Activated T-cell treated with anti-CD3 and anti-CD28 coated beads, Interleukin-2, amount 50 U/mL, for 48 hours (primary cell): ENCODE measurements around the gene DUSP5.
A peak's percentile ranks its signal among the peaks of the same experiment; 100 is the strongest.

Experiments
- DNase-seq, 2 experiments: peaks; one replicate each; pipeline ENCODE4 v3.0.0-alpha.2; 2020

DUSP5 gene

GRCh38 chr10:110501142-110501937, 3.6 kb downstream of the DUSP5 start:
- DNase-seq: peak; percentile 79 to 80

GRCh38 chr10:110502072-110502845, 4.6 kb downstream of the DUSP5 start:
- no peak for DNase-seq

GRCh38 chr10:110502851-110503301, 5.2 kb downstream of the DUSP5 start:
- DNase-seq: peak; percentile 44 to 46

GRCh38 chr10:110503528-110504110, 5.9 kb downstream of the DUSP5 start:
- DNase-seq: no peak

- DNase-seq: peak; percentile 63 to 65
Measured at GRCh38 chr10:110504111-110504735, 6.5 kb downstream of the DUSP5 start.

- no peak for DNase-seq
Measured at GRCh38 chr10:110505130-110505770, 7.5 kb downstream of the DUSP5 start.

- DNase-seq: no peak
Measured at GRCh38 chr10:110506448-110506847, 8.7 kb downstream of the DUSP5 start.

GRCh38 chr10:110507346-110507745, 9.6 kb downstream of the DUSP5 start:
- no peak for DNase-seq

- DNase-seq: no peak
Measured at GRCh38 chr10:110508159-110508788, 10.6 kb downstream of the DUSP5 start.

GRCh38 chr10:110508806-110509544, 11.3 kb downstream of the DUSP5 start:
- DNase-seq: no peak

GRCh38 chr10:110509560-110509959, 11.9 kb downstream of the DUSP5 start:
- no peak for DNase-seq

- DNase-seq: no peak
Measured at GRCh38 chr10:110510086-110510485, 12.4 kb downstream of the DUSP5 start.

- no peak for DNase-seq
Measured at GRCh38 chr10:110510730-110511129, 13.0 kb downstream of the DUSP5 start.

GRCh38 chr10:110511734-110512449, 14.2 kb downstream of the DUSP5 start:
- DNase-seq: no peak

- DNase-seq: peak; percentile 62 to 72
Measured at GRCh38 chr10:110512461-110513187, 14.9 kb downstream of the DUSP5 start.

GRCh38 chr10:110513949-110514348, 16.2 kb downstream of the DUSP5 start:
- DNase-seq: peak; percentile 16 to 20

- DNase-seq: peak in 1 of 2 experiments; percentile 11
Measured at GRCh38 chr10:110514848-110515247, 17.1 kb downstream of the DUSP5 start.

- DNase-seq: no peak
Measured at GRCh38 chr10:110516815-110517492, 19.2 kb downstream of the DUSP5 start.

- DNase-seq: no peak
Measured at GRCh38 chr10:110522365-110522988, 24.8 kb downstream of the DUSP5 start.
